NCI-H446 treated with DMSO at 0.1 percent for 48 hours (cell line): ENCODE results near the gene TTLL5.

Source experiments
- DNase-seq: peaks from one replicate; lab custom pipeline; 2025; lab: John Stamatoyannopoulos, UW

The TTLL5 gene

DNA sequence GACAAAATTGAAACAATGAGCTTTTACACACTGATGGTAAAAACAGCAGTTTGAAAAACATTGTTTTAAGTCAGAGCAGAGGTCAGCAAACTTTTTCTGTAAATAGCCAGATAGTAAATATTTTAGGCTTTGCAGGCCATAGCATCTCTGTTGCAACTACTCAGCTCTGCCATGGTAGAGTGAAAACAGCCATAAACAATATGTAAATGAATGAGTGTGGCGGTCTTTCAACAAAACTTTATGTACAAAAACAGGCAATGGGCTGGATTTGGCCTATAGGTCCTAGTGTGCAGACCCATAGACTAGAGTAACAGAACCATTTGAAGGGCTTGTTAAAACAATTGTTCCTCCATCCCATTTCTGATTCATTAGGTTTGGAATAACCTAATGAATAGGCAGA is 205.9 kb downstream of the TTLL5 start:
- no peak for DNase-seq

DNA sequence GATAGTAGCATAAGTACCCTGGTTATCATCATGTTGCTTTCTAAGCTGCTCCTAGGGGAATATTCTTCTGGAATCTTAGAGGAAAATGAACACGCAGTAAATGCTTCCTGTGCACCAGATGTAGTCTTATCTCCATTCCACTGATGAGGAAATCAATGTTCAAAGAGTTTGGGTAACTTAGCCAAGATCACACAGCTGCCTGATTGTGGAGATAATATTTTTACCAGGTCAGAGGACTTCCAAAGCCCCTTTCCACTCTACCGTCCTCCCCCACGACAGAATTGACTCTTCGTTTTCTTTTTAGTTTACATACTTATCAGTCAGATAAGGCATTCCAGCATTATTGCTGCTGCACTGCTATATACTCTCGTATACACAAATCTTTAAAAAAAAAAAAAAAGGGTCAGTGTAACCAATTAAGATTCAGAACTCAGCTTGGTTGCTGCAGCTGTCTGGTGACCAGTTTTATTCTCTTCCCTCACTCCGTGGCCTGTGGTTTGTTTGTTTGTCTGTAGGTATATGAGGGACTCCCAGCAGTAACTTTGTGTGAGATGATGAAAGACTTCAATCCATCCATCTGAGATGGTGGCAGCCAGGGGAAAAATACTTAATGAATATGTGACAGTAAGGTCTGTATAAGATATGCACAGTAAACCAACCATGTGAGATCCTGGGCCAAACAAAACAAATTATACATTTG is 210.3 kb downstream of the TTLL5 start:
- DNase-seq = no peak

- DNase-seq = no peak
Observed at GRCh38 chr14:75875958-75876357, 214.9 kb downstream of the TTLL5 start.

- no peak for DNase-seq
Observed at GRCh38 chr14:75876530-75876929, 215.5 kb downstream of the TTLL5 start.

DNA sequence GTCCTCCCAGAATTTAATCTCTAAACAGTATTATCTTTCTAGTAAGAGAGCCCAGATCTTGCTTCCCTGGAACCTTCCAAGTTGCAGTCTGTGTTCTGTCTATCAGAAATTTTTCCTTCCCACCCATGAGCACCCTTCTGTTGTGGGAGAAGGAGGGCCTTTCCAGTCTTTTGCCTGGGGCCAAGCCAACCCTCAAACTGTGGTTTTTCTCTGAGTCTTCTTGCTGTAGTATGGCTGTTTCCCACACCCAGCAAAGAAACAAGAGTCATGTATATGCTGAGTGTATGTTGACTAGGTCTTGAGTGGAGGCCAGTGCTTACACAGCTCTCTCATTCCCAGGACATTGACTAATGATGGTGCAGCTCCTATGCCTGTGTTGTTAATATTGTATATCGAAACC is 216.2 kb downstream of the TTLL5 start:
- no peak for DNase-seq

DNA sequence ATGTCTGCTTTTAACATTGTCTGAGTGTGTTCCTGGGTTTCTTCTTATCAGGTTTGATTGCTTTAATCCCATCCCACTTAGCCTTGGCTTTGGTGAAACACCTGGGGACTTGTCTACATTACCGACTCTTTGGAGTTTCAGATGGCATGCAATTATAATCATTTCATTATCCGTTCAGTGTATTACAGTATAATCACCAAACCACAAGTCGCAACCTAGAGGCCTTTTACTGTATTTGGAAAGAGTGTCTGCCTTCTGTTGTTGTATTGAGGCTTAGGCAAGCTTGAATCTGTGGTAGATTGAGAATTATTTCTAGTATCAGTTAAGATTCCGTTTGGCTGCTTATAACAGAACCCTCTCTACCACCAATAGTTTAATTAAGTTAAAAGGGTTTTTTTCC is 216.8 kb downstream of the TTLL5 start:
- DNase-seq = no peak

DNA sequence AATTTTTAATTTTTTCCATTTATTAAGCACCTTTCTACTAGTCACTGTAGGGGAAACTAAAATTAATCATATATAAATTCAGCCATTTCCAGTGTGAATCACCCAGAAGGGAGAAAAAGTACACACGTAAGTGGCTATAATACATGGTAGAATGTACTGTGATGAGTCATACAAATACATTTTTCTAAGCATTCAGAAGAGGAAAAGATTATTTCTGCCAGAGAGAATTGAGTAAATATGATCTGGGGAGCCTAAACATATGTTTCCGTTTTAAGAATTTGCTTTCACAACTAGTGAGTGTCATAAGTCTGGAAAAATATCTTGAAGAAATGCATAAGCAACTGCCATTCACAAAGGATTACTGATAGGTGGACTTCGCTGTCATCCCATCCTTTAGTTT is 218.0 kb downstream of the TTLL5 start:
- no peak for DNase-seq

GRCh38 chr14:75880512-75880911 is 219.5 kb downstream of the TTLL5 start:
- DNase-seq = no peak

- no peak for DNase-seq
Observed at GRCh38 chr14:75881994-75882393, 220.9 kb downstream of the TTLL5 start.

- DNase-seq = no peak
Observed at GRCh38 chr14:75884198-75884611, 223.2 kb downstream of the TTLL5 start.

GRCh38 chr14:75885829-75886228 is 224.8 kb downstream of the TTLL5 start:
- no peak for DNase-seq

DNA sequence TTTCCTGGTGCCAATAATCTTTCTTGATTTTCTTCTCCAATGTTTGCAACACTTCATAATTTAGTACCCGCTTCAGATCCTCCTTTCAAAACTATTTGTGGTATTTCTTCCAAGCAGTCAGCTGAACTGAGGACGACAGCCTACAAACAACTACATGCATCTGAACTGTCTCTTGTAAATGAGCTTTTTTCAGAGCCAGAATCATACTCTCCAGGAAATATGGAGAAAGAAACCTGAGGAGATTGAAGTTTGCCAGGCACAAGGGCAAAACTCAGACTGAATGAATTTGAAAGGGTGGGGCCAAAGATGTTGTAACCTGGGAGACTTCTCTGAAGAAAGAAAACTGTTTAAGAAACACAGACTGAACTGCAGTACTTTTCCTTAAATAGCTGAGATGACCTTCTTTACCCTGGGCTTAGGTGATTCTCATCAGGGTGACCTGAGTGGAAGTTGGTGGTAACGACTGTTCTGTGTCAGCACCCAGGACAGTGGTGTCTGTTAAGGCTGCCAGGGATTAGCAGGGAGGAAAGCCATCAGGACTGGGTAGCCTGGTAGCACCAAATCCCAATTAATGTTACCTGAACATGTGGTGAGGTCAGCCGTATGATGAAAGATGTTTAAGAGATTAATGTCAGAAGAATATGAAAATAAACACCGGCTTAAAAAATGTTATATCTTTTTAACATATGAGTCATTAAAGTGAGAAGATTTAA is 225.7 kb downstream of the TTLL5 start:
- no peak for DNase-seq

GRCh38 chr14:75888945-75889344 is 227.9 kb downstream of the TTLL5 start:
- DNase-seq = no peak

DNA sequence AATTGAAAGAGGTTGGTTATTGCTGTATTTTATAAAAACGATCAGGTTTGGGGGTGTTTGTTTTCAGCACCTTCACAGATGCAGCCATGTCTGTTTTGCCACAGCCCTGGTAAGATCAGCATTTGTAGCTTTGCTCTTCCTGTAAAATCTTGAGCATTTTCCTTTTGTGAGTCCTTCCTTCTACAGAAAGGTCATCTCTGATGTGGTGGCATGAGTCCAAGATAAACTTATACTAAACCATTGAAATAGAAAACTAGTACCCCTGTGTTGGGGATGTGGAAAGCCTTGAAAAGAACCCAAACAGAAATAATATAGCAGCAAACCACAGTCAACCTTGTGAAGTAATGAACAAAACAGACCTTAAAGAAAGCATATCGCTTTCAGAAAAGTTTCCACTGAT is 235.3 kb downstream of the TTLL5 start:
- DNase-seq = no peak

DNA sequence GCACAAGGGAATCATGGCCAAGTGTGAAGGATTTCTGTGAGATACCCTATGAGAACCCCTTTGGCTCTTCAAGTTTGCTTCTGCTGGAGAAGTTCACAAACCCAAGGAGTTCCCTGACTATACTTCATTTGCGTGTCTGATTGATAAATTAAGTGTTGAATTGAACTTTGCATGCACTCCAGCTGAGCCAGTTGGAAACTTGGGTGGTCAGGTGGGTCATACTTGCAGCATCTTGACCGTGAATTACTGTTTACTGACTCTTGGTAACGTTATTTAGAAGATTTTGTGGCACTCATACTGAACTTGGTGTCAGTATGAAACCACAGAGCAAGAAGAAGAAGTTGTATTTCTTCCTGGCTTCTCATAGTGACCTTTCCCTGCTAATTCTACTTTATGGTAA is 243.3 kb downstream of the TTLL5 start:
- no peak for DNase-seq

- no peak for DNase-seq
Observed at GRCh38 chr14:75905147-75905904, 244.3 kb downstream of the TTLL5 start.

DNA sequence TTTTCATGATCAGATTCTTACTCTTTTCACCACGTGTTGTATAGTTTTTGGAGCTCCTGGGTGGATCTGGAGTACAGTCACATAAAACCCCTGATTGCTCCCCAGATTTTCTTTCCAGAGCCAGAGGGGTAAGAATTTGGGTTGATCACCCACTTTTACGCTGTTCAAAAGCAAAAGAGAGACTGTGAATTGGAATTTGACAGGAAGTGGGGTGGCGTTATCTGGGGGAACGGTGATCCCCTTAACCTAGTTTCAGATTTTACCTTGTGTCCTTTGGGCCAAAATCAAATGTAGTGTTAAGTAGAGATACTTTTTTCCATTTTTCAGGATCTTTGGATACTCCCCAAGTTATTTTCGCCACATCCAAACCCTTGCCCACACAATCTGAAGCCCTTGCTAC is 245.2 kb downstream of the TTLL5 start:
- DNase-seq = no peak

GRCh38 chr14:75906680-75907280 is 245.7 kb downstream of the TTLL5 start:
- DNase-seq = peak; percentile 32

GRCh38 chr14:75907756-75908359 is 246.8 kb downstream of the TTLL5 start:
- peak; percentile 48 for DNase-seq

- no peak for DNase-seq
Observed at GRCh38 chr14:75909630-75910029, 248.6 kb downstream of the TTLL5 start.

- DNase-seq = no peak
Observed at GRCh38 chr14:75910048-75910447, 249.0 kb downstream of the TTLL5 start.

DNA sequence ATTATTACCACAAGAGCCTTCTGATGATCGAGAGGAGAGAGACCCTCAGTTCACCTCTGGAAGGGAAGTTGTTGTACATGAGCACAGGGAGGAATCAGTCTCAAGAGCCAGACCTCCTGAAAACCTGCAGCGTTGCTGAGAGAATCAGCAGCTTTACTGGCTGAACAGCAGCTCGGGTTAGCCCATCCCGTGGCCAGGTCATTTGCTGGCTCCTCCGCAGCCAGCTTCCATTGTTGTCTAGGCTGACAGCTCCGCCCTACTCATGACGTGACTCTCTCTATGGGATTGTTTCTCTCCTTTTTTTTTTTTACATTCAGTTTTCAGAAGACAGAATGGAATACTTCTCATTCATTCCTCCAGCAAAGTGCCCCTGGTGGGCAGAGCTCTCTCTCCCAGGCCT is 250.8 kb downstream of the TTLL5 start:
- no peak for DNase-seq
